ENCODE measurements around the gene TMEM200B.

- TF ChIP-seq POLR2A (IDR thresholded peaks at IDR 0.05; ENCODE audit: low read length) (no peak), GATA1 (IDR thresholded peaks at IDR 0.05; ENCODE audit: low read depth, low read length) (no peak)
Measured at GRCh38 chr1:29094433-29094832, 29.3 kb downstream of the TMEM200B start.
